ENCODE results near the gene CDH26. TPM values are rescaled to one million over a fixed set of nuclear protein-coding genes. Genes with fewer than 3 reads are reported as not detected.

Gene CDH26
- polyA plus RNA-seq, 1 donor (not counting 4 experiments of a cell fraction or from before 2014, with no cell fraction given) = 1.1 TPM

- FAIRE-seq (no peak), DNase-seq (ENCODE audit: low read depth, low spot score) (no peak)
- no peak overlapping the region for H2AFZ ChIP-seq (ENCODE audit: control insufficient read depth, low read length)
- peak overlapping the region; percentile 60 to 68 (median 63) for H3K4me3 ChIP-seq (ENCODE audit: control insufficient read depth in 2 of 3, extremely low read depth in 1 of 3, insufficient read depth in 2 of 3, low read depth in 1 of 3, low read length in 3 of 3)
- no peak overlapping the region for H3K9ac ChIP-seq (ENCODE audit: control insufficient read depth, extremely low read depth, insufficient read depth, low read length)
- peaks cover 36% of the 10 kb centered on the region for H3K4me1 ChIP-seq (ENCODE audit: control insufficient read depth, extremely low read depth, insufficient read depth, low read length)
- dilution Hi-C loops (cut with MboI; ENCODE audit: extremely low pct_ligation_motif_present, low sequenced_read_pairs) = no loop called here
- H3K27me3 ChIP-seq (ENCODE audit: control insufficient read depth, extremely low read depth, insufficient read depth, low read length) = no peaks in the 10 kb centered on the region
- peaks cover 24% of the 10 kb centered on the region for H3K79me2 ChIP-seq (ENCODE audit: control insufficient read depth, insufficient read depth, low read length)
- no peaks in the 10 kb centered on the region for H3K36me3 ChIP-seq (ENCODE audit: control insufficient read depth in 2 of 2, extremely low read depth in 1 of 2, insufficient read depth in 2 of 2, low read length in 2 of 2)
- H3K4me2 ChIP-seq (ENCODE audit: control insufficient read depth, extremely low read depth, insufficient read depth, low read depth, low read length) = peak overlapping the region; percentile 79
- H3K9me3 ChIP-seq (ENCODE audit: control insufficient read depth, low read depth, low read length) = no peaks in the 10 kb centered on the region
- TF ChIP-seq EZH2 (IDR thresholded peaks at IDR 0.05; ENCODE audit: low read length) (no peak), CTCF (optimal IDR thresholded peaks at IDR 0.05 in 1 of 3, IDR thresholded peaks at IDR 0.05 in 1 of 3, conservative IDR thresholded peaks at IDR 0.05 in 1 of 3; ENCODE audit: extremely low read depth in 1 of 3, insufficient read depth in 2 of 3, low read length in 3 of 3) (no peak)
- no peaks in the 10 kb centered on the region for H4K20me1 ChIP-seq (ENCODE audit: control insufficient read depth, extremely low read depth, insufficient read depth, low read length)
- no peaks in the 10 kb centered on the region for H3K9me1 ChIP-seq (ENCODE audit: control insufficient read depth, extremely low read depth, insufficient read depth, low read length)
- no peak overlapping the region for H3K27ac ChIP-seq (ENCODE audit: control insufficient read depth, insufficient read depth, low read length)
Measured at GRCh38 chr20:59938696-59939051, 19.5 kb upstream of the CDH26 start.

- Histone ChIP-seq H3K4me2 (ENCODE audit: control insufficient read depth, extremely low read depth, insufficient read depth, low read depth, low read length) (peak overlapping the region; percentile 79), H3K9me1 (ENCODE audit: control insufficient read depth, extremely low read depth, insufficient read depth, low read length) (no peaks in the 10 kb centered on the region), H3K4me3 (ENCODE audit: control insufficient read depth in 2 of 3, extremely low read depth in 1 of 3, insufficient read depth in 2 of 3, low read depth in 1 of 3, low read length in 3 of 3) (peak overlapping the region; percentile 63 to 68 (median 68)), H3K9me3 (ENCODE audit: control insufficient read depth, low read depth, low read length) (no peaks in the 10 kb centered on the region), H3K4me1 (ENCODE audit: control insufficient read depth, extremely low read depth, insufficient read depth, low read length) (peaks cover 36% of the 10 kb centered on the region), H3K36me3 (ENCODE audit: control insufficient read depth in 2 of 2, extremely low read depth in 1 of 2, insufficient read depth in 2 of 2, low read length in 2 of 2) (peaks cover 0 to 3% of the 10 kb centered on the region in 2 experiments), H3K27ac (ENCODE audit: control insufficient read depth, insufficient read depth, low read length) (peak overlapping the region; percentile 77), H3K79me2 (ENCODE audit: control insufficient read depth, insufficient read depth, low read length) (peaks cover 24% of the 10 kb centered on the region), H4K20me1 (ENCODE audit: control insufficient read depth, extremely low read depth, insufficient read depth, low read length) (no peaks in the 10 kb centered on the region), H2AFZ (ENCODE audit: control insufficient read depth, low read length) (peak overlapping the region; percentile 89), H3K27me3 (ENCODE audit: control insufficient read depth, extremely low read depth, insufficient read depth, low read length) (no peaks in the 10 kb centered on the region), H3K9ac (ENCODE audit: control insufficient read depth, extremely low read depth, insufficient read depth, low read length) (peak overlapping the region; percentile 82)
- FAIRE-seq = no peak
- no peak for TF ChIP-seq CTCF (optimal IDR thresholded peaks at IDR 0.05 in 1 of 3, IDR thresholded peaks at IDR 0.05 in 1 of 3, conservative IDR thresholded peaks at IDR 0.05 in 1 of 3; ENCODE audit: extremely low read depth in 1 of 3, insufficient read depth in 2 of 3, low read length in 3 of 3)
- TF ChIP-seq EZH2 (IDR thresholded peaks at IDR 0.05; ENCODE audit: low read length) = no peak
- dilution Hi-C loops (cut with MboI; ENCODE audit: extremely low pct_ligation_motif_present, low sequenced_read_pairs) = no loop called here
- DNase-seq (ENCODE audit: low read depth, low spot score) = no peak
Measured at GRCh38 chr20:59939052-59939878, 19.0 kb upstream of the CDH26 start.

Data from keratinocyte (primary cell).